Adrenal gland (tissue), 12 donors: ENCODE results near the gene TMEM150A. TPM values are rescaled to one million over a fixed set of nuclear protein-coding genes. Genes with fewer than 3 reads are reported as not detected.

ENCODE experiments used
- DNase-seq, 7 donors: peaks; one replicate each; pipeline ENCODE4 v3.0.0-alpha.2; 2019 to 2020
- H3K27ac ChIP-seq, 5 donors: fragments of 200-600 bp; sonication (generic) in 4 of 5; 1 replicate in 3 of 5; 2 replicates in 2 of 5; pipeline versions ENCODE4 v1.5.1 to v1.8.0; 2016 to 2020; ENCODE audit warnings: mild to moderate bottlenecking in 1 of 5
- H3K27me3 ChIP-seq: fragments of 200-600 bp; 2 replicates; pipeline ENCODE4 v1.8.0; 2021
- H3K36me3 ChIP-seq, 2 donors: fragments of 200-600 bp; replicated peaks in 1 of 2; 1 replicate in 1 of 2; 2 replicates in 1 of 2; pipeline versions ENCODE4 v1.5.1 to v1.8.0; 2018 to 2022
- H3K4me1 ChIP-seq, 2 donors: fragments of 200-600 bp; replicated peaks in 1 of 2; 1 replicate in 1 of 2; 2 replicates in 1 of 2; pipeline versions ENCODE4 v1.5.1 to v1.8.0; 2018 to 2021
- H3K4me3 ChIP-seq, 4 donors: fragments of 200-600 bp; sonication (generic) in 3 of 4; one replicate each; pipeline ENCODE4 v1.5.1; 2016 to 2018
- H3K9me3 ChIP-seq, 3 donors: fragments of 200-600 bp; sonication (generic) in 1 of 3; replicated peaks in 1 of 3; 1 replicate in 2 of 3; 2 replicates in 1 of 3; pipeline versions ENCODE4 v1.5.1 to v1.8.0; 2016 to 2021
- POLR2A ChIP-seq, 2 donors: fragments of 450-650 bp; IDR thresholded peaks; one replicate each; pipeline ENCODE4 v1.6.1; 2017; ENCODE audit warnings: antibody characterized with exemption in 2 of 2, mild to moderate bottlenecking in 2 of 2, moderate library complexity in 1 of 2
- WGBS, 4 donors: extraction: QIAGEN DNeasy Blood & Tissue Kit in 2 of 4; methylation state at CpG; one replicate each; pipeline versions ENCODE4 v1.1.5 to v1.1.7; 2013 to 2017; 5-methylcytosine and 5-hydroxymethylcytosine counted together
- intact Hi-C, 2 donors: fragments of 100-400 bp; cut with DNase I; formaldehyde crosslinking; loops; one replicate each; pipeline versions ENCODE4 v1.14.1 to v1.15.0; 2022 to 2023
- polyA plus RNA-seq, 3 donors: library from polyadenylated mRNA; stranded (reverse); fragments of 200-250 nt in 2 of 3; fragments of 350-450 nt in 1 of 3; fragmentation: Illumina TruSeq in 1 of 3; extraction: RNeasy Lipid Tissue Mini Kit (QIAGEN cat#74804) in 1 of 3; gene quantifications; one replicate each; pipeline ENCODE4 v1.2.3, GENCODE V29; 2013 to 2014
- total RNA-seq, 9 donors: library from RNA; depleted of rRNA in 4 of 9; stranded (reverse); fragments of >200 nt in 4 of 9; fragments of 120-200 nt in 1 of 9; fragmentation: NEBNext Ultra II Directional in 1 of 9; extraction: Animal tissue kit (Norgen Biotek cat#: 25700) in 1 of 9; gene quantifications; one replicate each; pipeline versions ENCODE4 v1.1.0 to v1.2.4, GENCODE V29; 2013 to 2023
- TF ChIP-seq, protein P1 (sequence below), 6 experiments: fragments of 450-650 bp in 4 of 6; fragments of 200-600 bp in 2 of 6; sonication (generic) in 1 of 6; IDR thresholded peaks; 1 replicate in 5 of 6; 2 replicates in 1 of 6; pipeline versions ENCODE4 v1.5.1 to v1.8.0; 2016 to 2021; ENCODE audit warnings: antibody characterized with exemption in 6 of 6, mild to moderate bottlenecking in 2 of 6, moderate library complexity in 1 of 6
- donor health status: healthy with polysubstance abuse.
- donor health status: Bipolar disorder and iron deficiency.
- donor health status: DM: yes; HTN: yes; CAD: no.
- donor health status: DM: no; HTN: no; CAD: no.
- donor health status: DM: no; HTN: no; CAD: no.
- donor health status: DM: yes; HTN: yes; CAD: no.

Gene TMEM150A
- total and polyA plus RNA-seq, 12 donors = 11.6 to 79.1 (median 22.6) TPM

- DNase-seq = peak in 2 of 7 donors; percentile 37 to 40
- Histone ChIP-seq H3K36me3 (no peaks in the 10 kb centered on the region), H3K4me3 (peak within 1 kb of the TSS in 2 of 4 donors; percentile 2 to 29), H3K27ac (peak within 1 kb of the TSS; percentile 26 to 86 (median 71)), H3K27me3 (no peaks in the 10 kb centered on the region), H3K4me1 (peaks cover 9 to 14% of the 10 kb centered on the region in 2 donors), H3K9me3 (no peaks in the 10 kb centered on the region)
- 48 to 59% (median 53%) methylated on average over 18 to 19 of the region's 19 CpGs for WGBS, 4 donors
- intact Hi-C loops = no loop called here
- no peak for TF ChIP-seq POLR2A (IDR thresholded peaks at IDR 0.05)
Measured at GRCh38 chr2:85577386-85578242, 24.9 kb downstream of the TMEM150A start, which contains the start of gene VAMP8. Gene VAMP8 (plus strand): TSS chr2:85577586. CDS start chr2:85577647, 61 bp downstream.

DNA sequence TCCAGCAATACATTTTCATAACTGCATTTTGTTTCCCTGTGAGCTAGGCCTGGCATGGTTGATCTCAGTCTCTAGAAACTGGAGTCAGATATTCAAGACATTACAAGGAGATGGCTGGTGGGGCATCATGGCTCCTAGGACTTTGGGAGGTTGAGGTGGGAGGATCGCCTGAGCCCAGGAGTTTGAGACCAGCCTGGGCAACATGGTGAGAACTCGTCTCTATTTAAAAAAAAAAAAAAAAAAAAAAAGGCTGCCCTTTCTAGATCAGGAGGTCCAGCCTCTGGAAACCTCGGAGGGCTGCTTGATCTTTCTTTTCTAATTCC lies 25.5 kb downstream of the TMEM150A start:
- Histone ChIP-seq H3K27ac (peak overlapping the region in 3 of 5 donors; percentile 17 to 86 (median 71)), H3K36me3 (no peaks in the 10 kb centered on the region), H3K27me3 (no peaks in the 10 kb centered on the region), H3K4me3 (no peak overlapping the region), H3K4me1 (peaks cover 9 to 14% of the 10 kb centered on the region in 2 donors), H3K9me3 (no peaks in the 10 kb centered on the region)
- 59 to 71% (median 67%) methylated on average over 3 of the region's 3 CpGs for WGBS, 4 donors
- DNase-seq = no peak
- intact Hi-C loops = no loop called here
- TF ChIP-seq, protein P1, sequence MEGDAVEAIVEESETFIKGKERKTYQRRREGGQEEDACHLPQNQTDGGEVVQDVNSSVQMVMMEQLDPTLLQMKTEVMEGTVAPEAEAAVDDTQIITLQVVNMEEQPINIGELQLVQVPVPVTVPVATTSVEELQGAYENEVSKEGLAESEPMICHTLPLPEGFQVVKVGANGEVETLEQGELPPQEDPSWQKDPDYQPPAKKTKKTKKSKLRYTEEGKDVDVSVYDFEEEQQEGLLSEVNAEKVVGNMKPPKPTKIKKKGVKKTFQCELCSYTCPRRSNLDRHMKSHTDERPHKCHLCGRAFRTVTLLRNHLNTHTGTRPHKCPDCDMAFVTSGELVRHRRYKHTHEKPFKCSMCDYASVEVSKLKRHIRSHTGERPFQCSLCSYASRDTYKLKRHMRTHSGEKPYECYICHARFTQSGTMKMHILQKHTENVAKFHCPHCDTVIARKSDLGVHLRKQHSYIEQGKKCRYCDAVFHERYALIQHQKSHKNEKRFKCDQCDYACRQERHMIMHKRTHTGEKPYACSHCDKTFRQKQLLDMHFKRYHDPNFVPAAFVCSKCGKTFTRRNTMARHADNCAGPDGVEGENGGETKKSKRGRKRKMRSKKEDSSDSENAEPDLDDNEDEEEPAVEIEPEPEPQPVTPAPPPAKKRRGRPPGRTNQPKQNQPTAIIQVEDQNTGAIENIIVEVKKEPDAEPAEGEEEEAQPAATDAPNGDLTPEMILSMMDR (IDR thresholded peaks at IDR 0.05) = no peak
- TF ChIP-seq POLR2A (IDR thresholded peaks at IDR 0.05) = no peak

DNA sequence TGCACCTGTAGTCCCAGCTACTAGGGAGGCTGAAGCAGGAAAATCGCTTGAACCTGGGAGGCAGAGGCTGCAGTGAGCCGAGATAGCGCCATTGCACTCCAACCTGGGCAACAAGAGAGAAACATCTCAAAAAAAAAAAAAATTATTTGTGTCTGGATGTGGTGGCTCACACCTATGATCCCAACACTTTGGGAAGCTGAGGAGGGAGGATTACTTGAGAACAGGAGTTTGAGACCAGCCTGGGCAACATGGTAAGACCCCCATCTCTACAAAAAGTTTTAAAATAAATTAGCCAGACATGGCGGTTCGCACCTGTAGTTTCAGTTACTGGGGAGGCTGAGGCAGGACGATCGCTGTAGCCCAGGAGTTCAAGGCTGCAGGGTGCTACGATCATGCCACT lies 26.8 kb downstream of the TMEM150A start:
- H3K4me3 ChIP-seq = no peak overlapping the region
- 63 to 72% (median 65%) methylated on average over 8 of the region's 8 CpGs for WGBS, 4 donors
- no peaks in the 10 kb centered on the region for H3K9me3 ChIP-seq
- intact Hi-C loops = no loop called here
- no peaks in the 10 kb centered on the region for H3K27me3 ChIP-seq
- DNase-seq = no peak
- no peak overlapping the region for H3K27ac ChIP-seq
- no peaks in the 10 kb centered on the region for H3K36me3 ChIP-seq
- TF ChIP-seq, protein P1 (IDR thresholded peaks at IDR 0.05) = no peak
- TF ChIP-seq POLR2A (IDR thresholded peaks at IDR 0.05) = no peak
- H3K4me1 ChIP-seq = peaks cover 9 to 14% of the 10 kb centered on the region in 2 donors

DNA sequence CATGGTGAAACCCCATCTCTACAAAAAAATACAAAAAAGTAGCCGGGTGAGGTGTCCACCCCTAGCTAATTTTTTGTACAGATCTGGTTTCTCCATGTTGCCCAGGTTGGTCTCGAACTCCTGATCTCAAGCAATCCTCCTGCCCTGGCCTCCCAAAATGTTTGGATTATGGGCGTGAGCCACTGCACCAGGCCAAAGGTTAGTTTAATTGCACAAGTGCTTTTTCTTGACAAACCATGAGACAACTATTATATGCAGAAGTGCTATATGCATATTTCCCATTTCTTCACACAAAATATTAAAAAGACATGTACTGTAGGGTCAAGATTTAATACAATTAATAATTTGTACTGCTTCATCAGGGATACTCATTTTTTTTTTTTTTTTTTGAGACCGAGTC lies 36.2 kb downstream of the TMEM150A start:
- intact Hi-C loops = no loop called here
- H3K36me3 ChIP-seq = no peaks in the 10 kb centered on the region
- H3K9me3 ChIP-seq = no peaks in the 10 kb centered on the region
- H3K27ac ChIP-seq = no peak overlapping the region
- WGBS, 4 donors = 69 to 86% (median 77%) methylated on average over 4 of the region's 4 CpGs
- peaks cover 0 to 6% of the 10 kb centered on the region in 2 donors for H3K4me1 ChIP-seq
- TF ChIP-seq POLR2A (IDR thresholded peaks at IDR 0.05) = no peak
- TF ChIP-seq, protein P1 (IDR thresholded peaks at IDR 0.05) = no peak
- H3K27me3 ChIP-seq = no peaks in the 10 kb centered on the region
- no peak for DNase-seq
- H3K4me3 ChIP-seq = no peak overlapping the region
